ENCODE measurements around the gene ARPC1A.

The ARPC1A gene

DNA sequence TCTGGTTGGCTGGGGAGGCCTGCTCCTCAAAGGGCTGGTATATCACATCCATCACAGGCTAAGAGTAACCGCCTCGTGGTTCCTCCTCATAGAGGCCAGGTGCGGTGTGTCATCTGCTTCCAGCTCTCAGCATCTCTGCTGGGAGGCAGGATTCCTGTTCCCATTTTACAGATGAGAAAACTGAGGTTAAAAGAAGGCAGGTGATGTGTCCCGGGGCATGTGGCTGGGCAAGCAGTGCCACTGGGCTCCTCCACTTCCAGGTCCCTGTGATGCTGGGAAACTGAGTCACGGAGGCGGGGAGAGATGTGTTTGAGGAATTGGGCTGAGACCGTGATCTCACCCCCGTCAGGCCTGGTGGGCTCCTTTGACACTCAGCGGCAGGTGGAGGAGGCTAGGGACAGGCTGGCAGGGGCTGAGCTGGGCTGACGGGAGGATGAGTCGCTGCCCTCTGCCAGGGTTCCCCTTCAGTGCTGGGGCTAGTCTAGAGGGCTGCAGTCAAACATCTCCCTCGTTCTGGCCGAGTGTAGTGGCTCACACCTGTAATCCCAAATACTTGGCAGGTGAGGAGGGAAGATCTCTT, 58.2 kb downstream of the ARPC1A start:
- Histone ChIP-seq H3K4me2 (ENCODE audit: low read length) (peak overlapping the region; percentile 22; the same call in 1 of the 2 replicates), H3F3A (ENCODE audit: control insufficient read depth, insufficient read depth) (peaks cover 18% of the 10 kb centered on the region), H3K4me3 (ENCODE audit: low read length) (no peak overlapping the region), H3K27ac (ENCODE audit: low read depth, low read length) (peak overlapping the region; percentile 10; the same call in 1 of the 2 replicates), H3K9me2 (replicated peaks; ENCODE audit: control insufficient read depth, low read length) (no peaks in the 10 kb centered on the region), H3K27me3 (ENCODE audit: control insufficient read depth, low read length) (no peaks in the 10 kb centered on the region), H3K79me2 (ENCODE audit: control insufficient read depth, low read length) (peaks cover 53% of the 10 kb centered on the region), H3K4me1 (ENCODE audit: control insufficient read depth, low read length) (peaks cover 53% of the 10 kb centered on the region), H3K36me3 (ENCODE audit: control insufficient read depth, low read length) (peaks cover 67% of the 10 kb centered on the region), H4K20me1 (ENCODE audit: control insufficient read depth, insufficient read depth, low read depth, low read length) (no peaks in the 10 kb centered on the region), H3K9me3 (ENCODE audit: control insufficient read depth, insufficient read depth, low read length) (no peaks in the 10 kb centered on the region)
- TF ChIP-seq, protein P1, sequence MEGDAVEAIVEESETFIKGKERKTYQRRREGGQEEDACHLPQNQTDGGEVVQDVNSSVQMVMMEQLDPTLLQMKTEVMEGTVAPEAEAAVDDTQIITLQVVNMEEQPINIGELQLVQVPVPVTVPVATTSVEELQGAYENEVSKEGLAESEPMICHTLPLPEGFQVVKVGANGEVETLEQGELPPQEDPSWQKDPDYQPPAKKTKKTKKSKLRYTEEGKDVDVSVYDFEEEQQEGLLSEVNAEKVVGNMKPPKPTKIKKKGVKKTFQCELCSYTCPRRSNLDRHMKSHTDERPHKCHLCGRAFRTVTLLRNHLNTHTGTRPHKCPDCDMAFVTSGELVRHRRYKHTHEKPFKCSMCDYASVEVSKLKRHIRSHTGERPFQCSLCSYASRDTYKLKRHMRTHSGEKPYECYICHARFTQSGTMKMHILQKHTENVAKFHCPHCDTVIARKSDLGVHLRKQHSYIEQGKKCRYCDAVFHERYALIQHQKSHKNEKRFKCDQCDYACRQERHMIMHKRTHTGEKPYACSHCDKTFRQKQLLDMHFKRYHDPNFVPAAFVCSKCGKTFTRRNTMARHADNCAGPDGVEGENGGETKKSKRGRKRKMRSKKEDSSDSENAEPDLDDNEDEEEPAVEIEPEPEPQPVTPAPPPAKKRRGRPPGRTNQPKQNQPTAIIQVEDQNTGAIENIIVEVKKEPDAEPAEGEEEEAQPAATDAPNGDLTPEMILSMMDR (IDR thresholded peaks at IDR 0.05; ENCODE audit: low read depth, low read length, poor library complexity, severe bottlenecking) = no peak
- no peak for TF ChIP-seq EZH2phosphoT487 (IDR thresholded peaks at IDR 0.05; ENCODE audit: borderline replicate concordance, low read length)

DNA sequence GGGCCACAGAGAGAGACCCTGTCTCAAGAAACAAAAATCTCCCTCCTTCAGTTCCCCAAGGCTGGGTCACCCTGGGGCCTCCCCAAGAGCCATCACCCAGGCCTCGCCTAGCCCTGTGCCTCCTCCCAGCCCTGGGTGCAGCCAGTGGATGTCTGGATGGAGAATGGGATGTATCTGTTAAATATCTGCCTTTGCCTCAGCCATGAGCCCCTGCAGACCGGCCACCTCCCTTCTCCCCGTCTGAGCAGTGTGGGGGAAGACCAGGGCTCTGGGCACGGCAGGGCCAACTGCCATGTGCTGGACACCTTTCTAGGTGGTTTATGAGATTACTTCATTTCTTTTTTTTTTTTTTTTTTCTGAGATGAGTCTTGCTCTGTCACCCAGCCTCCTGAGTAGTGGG, 58.8 kb downstream of the ARPC1A start:
- Histone ChIP-seq H3K27ac (ENCODE audit: low read depth, low read length) (peak overlapping the region; percentile 10), H4K20me1 (ENCODE audit: control insufficient read depth, insufficient read depth, low read depth, low read length) (no peaks in the 10 kb centered on the region), H3K9me3 (ENCODE audit: control insufficient read depth, insufficient read depth, low read length) (no peaks in the 10 kb centered on the region), H3K27me3 (ENCODE audit: control insufficient read depth, low read length) (no peaks in the 10 kb centered on the region), H3K4me1 (ENCODE audit: control insufficient read depth, low read length) (peaks cover 46% of the 10 kb centered on the region), H3K9me2 (replicated peaks; ENCODE audit: control insufficient read depth, low read length) (no peaks in the 10 kb centered on the region), H3K36me3 (ENCODE audit: control insufficient read depth, low read length) (peaks cover 72% of the 10 kb centered on the region), H3K79me2 (ENCODE audit: control insufficient read depth, low read length) (peaks cover 53% of the 10 kb centered on the region), H3F3A (ENCODE audit: control insufficient read depth, insufficient read depth) (peaks cover 12% of the 10 kb centered on the region), H3K4me3 (ENCODE audit: low read length) (no peak overlapping the region), H3K4me2 (ENCODE audit: low read length) (peak overlapping the region; percentile 22; the same call in 1 of the 2 replicates)
- TF ChIP-seq, protein P1 (IDR thresholded peaks at IDR 0.05; ENCODE audit: low read depth, low read length, poor library complexity, severe bottlenecking) = no peak
- TF ChIP-seq EZH2phosphoT487 (IDR thresholded peaks at IDR 0.05; ENCODE audit: borderline replicate concordance, low read length) = no peak

DNA sequence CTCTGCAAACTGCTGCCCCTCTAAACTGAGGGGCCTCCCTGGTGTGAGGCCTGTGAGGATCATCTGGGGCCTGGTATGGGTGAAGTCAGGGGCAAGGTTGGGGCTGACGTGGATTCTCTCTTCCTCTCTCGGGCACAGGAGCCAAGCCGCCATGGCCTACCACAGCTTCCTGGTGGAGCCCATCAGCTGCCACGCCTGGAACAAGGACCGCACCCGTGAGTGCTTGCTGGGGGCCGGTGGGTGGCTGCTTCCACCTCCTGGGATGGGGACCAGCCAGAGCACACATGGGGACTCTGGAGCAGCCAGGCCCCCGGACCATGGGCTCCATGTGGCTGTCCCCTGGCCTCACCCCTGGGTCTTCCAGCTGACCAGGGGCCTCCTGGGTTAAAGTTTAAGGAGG, 59.9 kb downstream of the ARPC1A start:
- no peak overlapping the region for H3K4me2 ChIP-seq (ENCODE audit: low read length)
- peaks cover 3% of the 10 kb centered on the region for H3F3A ChIP-seq (ENCODE audit: control insufficient read depth, insufficient read depth)
- H3K4me3 ChIP-seq (ENCODE audit: low read length) = no peak overlapping the region
- H4K20me1 ChIP-seq (ENCODE audit: control insufficient read depth, insufficient read depth, low read depth, low read length) = no peaks in the 10 kb centered on the region
- no peaks in the 10 kb centered on the region for H3K27me3 ChIP-seq (ENCODE audit: control insufficient read depth, low read length)
- peaks cover 36% of the 10 kb centered on the region for H3K4me1 ChIP-seq (ENCODE audit: control insufficient read depth, low read length)
- H3K36me3 ChIP-seq (ENCODE audit: control insufficient read depth, low read length) = peaks cover 77% of the 10 kb centered on the region
- no peak overlapping the region for H3K27ac ChIP-seq (ENCODE audit: low read depth, low read length)
- TF ChIP-seq EZH2phosphoT487 (IDR thresholded peaks at IDR 0.05; ENCODE audit: borderline replicate concordance, low read length) = no peak
- TF ChIP-seq, protein P1 (IDR thresholded peaks at IDR 0.05; ENCODE audit: low read depth, low read length, poor library complexity, severe bottlenecking) = no peak
- H3K9me3 ChIP-seq (ENCODE audit: control insufficient read depth, insufficient read depth, low read length) = no peaks in the 10 kb centered on the region
- no peaks in the 10 kb centered on the region for H3K9me2 ChIP-seq (replicated peaks; ENCODE audit: control insufficient read depth, low read length)
- peaks cover 43% of the 10 kb centered on the region for H3K79me2 ChIP-seq (ENCODE audit: control insufficient read depth, low read length)

All from DOHH2 (cell line).